Activated naive CD4-positive, alpha-beta T cell treated with anti-CD3 and anti-CD28 coated beads for 36 hours (primary cell): ENCODE data around the gene KLK14. TPM values are rescaled to one million over a fixed set of nuclear protein-coding genes. Genes with fewer than 3 reads are reported as not detected.
A peak's percentile ranks its signal among the peaks of the same experiment; 100 is the strongest.

Experiments used
- CTCF ChIA-PET: fragments of 350-600 bp; sonication (Branson Sonifier 250); formaldehyde crosslinking; loops from one replicate; lab custom pipeline; 2021; ENCODE audit warnings: antibody characterized with exemption; lab: Charles Lee
- DNase-seq: peaks from one replicate; pipeline ENCODE4 v3.0.0-alpha.2; 2020
- H3K27ac Mint-ChIP-seq: one replicate; pipeline ENCODE4 v1.8.0; 2021; ENCODE audit warnings: mild to moderate bottlenecking, mixed read lengths
- H3K27me3 Mint-ChIP-seq: one replicate; pipeline ENCODE4 v1.8.0; 2021; ENCODE audit warnings: low read depth, mixed read lengths
- H3K36me3 Mint-ChIP-seq: one replicate; pipeline ENCODE4 v1.8.0; 2021; ENCODE audit warnings: low read depth, mixed read lengths
- H3K4me1 Mint-ChIP-seq: one replicate; pipeline ENCODE4 v1.8.0; 2021; ENCODE audit warnings: low read depth, mixed read lengths
- H3K4me3 Mint-ChIP-seq: one replicate; pipeline ENCODE4 v1.8.0; 2021; ENCODE audit warnings: mild to moderate bottlenecking, moderate library complexity, mixed read lengths
- H3K9me3 Mint-ChIP-seq: one replicate; pipeline ENCODE4 v1.8.0; 2021; ENCODE audit warnings: mixed read lengths
- intact Hi-C: fragments of 100-400 bp; cut with micrococcal nuclease; formaldehyde crosslinking; loops from one replicate; pipeline ENCODE4 v1.15.1; 2023
- total RNA-seq, 2 experiments: library from RNA; stranded (reverse); gene quantifications; one replicate each; pipeline ENCODE4 v1.2.3, GENCODE V29; 2021

Gene KLK14
- total RNA-seq, 2 experiments from 2014 or later: 0.69 to 0.79 TPM

DNA sequence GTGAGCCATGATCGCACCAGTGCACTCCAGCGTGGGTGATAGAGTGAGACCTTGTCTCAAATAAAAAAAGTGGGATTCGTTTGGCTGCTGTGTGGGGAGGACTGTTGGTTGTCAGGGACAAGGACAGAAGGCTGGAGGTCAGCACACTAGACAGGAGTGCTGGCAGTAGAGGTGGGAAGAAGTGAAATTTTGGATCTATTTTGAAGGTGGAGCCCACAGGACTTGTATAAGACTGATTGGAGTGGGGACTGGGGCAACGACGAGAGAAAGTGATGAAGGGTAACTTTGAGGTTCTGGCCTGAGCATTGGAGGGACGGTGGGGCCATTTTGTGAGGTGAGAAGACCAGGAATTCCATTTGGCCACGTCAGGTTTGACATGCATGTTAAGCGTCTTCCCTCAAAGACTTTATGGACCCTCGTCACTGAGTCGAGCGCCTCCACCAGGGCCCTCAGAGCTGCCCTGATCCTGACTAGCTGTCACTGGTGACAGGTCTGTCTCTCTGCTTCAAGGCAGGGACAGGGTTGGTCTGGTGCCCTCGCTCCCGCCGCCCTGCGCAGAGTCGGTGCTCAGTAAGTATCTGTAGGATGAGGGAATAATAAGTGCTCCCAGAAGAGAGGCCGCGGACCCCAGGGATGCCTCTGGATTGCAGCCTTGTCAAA is 24.8 kb upstream of the KLK14 start:
- Mint-ChIP-seq H3K27ac (peak overlapping the region; percentile 82), H3K36me3 (peaks cover 21% of the 10 kb centered on the region), H3K4me3 (peak overlapping the region; percentile 98), H3K27me3 (no peaks in the 10 kb centered on the region), H3K4me1 (peaks cover 44% of the 10 kb centered on the region), H3K9me3 (no peaks in the 10 kb centered on the region)
- intact Hi-C loops: loop anchor here (1.0 to 10.0 kb wide), 4 partner anchors 305 to 596 kb away; partner anchors contain the start of genes CLEC11A and JOSD2
- CTCF ChIA-PET: interaction anchor here (0.6 kb wide), 1 partner anchor 562 kb away, joined by 3 read pairs; no protein-coding TSS in a partner anchor
- DNase-seq: peak; percentile 40

DNA sequence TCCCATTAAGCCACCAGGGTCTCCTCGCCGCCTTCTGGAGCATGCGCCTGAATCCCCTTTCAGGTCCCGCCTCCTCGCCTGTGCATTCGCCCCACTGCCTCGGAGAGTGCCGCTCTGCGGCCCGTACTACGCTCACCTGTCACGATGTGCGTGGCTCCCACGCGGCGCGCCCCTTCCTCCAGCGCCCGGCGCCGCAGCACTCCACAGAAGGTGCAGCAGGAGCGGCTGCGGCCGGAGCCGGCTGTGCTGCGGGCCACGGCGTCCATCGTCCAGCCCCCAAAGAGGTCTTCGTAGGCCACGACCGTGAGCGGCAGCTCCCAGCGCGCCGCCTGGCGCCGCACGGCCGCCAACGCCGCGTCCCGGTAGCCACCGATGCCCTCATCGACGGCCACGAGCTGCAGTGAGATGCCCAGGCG is 21.2 kb upstream of the KLK14 start:
- H3K9me3 Mint-ChIP-seq: no peaks in the 10 kb centered on the region
- H3K36me3 Mint-ChIP-seq: peaks cover 25% of the 10 kb centered on the region
- CTCF ChIA-PET: no interaction called here
- intact Hi-C loops: loop anchor here (10.0 kb wide), 1 partner anchor 379 kb away; the partner anchor contains the start of gene CLEC11A
- DNase-seq: no peak
- H3K4me3 Mint-ChIP-seq: no peak overlapping the region
- no peaks in the 10 kb centered on the region for H3K27me3 Mint-ChIP-seq
- peaks cover 57% of the 10 kb centered on the region for H3K4me1 Mint-ChIP-seq
- no peak overlapping the region for H3K27ac Mint-ChIP-seq

GRCh38 chr19:51102991-51103390 is 20.3 kb upstream of the KLK14 start:
- H3K4me1 Mint-ChIP-seq: peaks cover 53% of the 10 kb centered on the region

DNA sequence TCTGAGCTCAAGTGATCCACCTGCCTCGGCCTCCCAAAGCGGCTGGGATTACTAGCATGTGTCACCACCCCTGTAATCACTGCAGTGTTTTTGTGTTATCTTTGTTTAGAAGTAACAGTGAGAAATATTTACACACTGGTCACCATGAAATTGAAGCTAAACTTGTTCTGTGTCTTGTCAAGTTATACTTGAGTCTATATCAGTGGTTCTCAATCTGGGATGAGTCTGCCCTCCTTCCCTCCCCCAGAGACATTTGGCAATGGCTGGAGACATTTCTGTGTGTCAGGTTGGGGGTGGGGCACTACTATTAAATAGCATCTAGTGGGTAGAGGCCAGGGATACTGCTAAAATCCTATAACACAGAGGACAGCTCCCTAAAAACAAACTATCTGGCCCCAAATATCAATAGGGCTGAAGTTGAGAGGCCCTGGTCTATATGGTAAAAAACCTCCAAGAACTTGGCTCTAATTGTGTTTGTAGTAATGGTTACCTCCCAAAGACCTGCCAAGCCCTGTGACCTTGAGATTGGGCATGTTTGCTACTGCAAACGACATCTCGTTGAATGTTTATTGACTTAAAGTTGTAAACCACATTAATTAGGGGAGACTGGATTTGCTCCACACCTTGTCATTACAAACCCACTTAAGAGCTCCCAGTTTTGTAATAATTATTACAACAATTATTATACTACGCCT is 18.6 kb upstream of the KLK14 start:
- intact Hi-C loops: loop anchor here (10.0 kb wide), 1 partner anchor 377 kb away; the partner anchor contains the start of gene CLEC11A
- no peak overlapping the region for H3K27ac Mint-ChIP-seq
- CTCF ChIA-PET: interaction anchor here (0.6 to 1.1 kb wide), 2 partner anchors 8 to 11 kb away, joined by 3 to 5 read pairs; no protein-coding TSS in a partner anchor
- H3K9me3 Mint-ChIP-seq: no peaks in the 10 kb centered on the region
- H3K27me3 Mint-ChIP-seq: no peaks in the 10 kb centered on the region
- peaks cover 57% of the 10 kb centered on the region for H3K4me1 Mint-ChIP-seq
- no peak for DNase-seq
- H3K36me3 Mint-ChIP-seq: peaks cover 28% of the 10 kb centered on the region
- no peak overlapping the region for H3K4me3 Mint-ChIP-seq

More at GRCh38 chr19:51102991-51103390, 20.3 kb upstream of the KLK14 start:
- H3K9me3 Mint-ChIP-seq: no peaks in the 10 kb centered on the region
- no peak overlapping the region for H3K4me3 Mint-ChIP-seq
- H3K27ac Mint-ChIP-seq: no peak overlapping the region
- H3K27me3 Mint-ChIP-seq: no peaks in the 10 kb centered on the region
- CTCF ChIA-PET: interaction anchor here (0.7 kb wide), 1 partner anchor 547 kb away, joined by 3 read pairs; no protein-coding TSS in a partner anchor
- intact Hi-C loops: loop anchor here (10.0 kb wide), 1 partner anchor 378 kb away; the partner anchor contains the start of gene CLEC11A
- H3K36me3 Mint-ChIP-seq: peaks cover 23% of the 10 kb centered on the region
- no peak for DNase-seq

DNA sequence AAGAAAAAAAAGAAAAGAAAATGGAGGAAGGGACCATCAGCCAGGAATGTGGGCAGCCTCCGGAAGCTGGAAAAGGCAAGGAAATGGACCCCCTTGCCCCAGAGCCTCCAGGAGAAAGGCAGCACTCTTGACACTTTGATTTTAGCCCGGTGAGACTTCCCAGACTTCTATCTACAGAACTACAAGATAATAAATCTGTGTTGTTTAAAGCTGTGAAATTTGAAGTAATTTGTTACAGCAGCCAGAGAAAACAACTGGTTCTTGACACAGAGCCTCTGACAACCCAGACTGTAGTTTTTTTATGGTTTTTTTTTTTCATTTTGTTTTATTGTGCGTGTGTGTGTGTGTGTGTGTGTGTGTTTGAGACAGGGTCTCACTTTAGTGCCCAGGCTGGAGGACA is 17.9 kb upstream of the KLK14 start:
- CTCF ChIA-PET: interaction anchor here (0.6 kb wide), 1 partner anchor 8 kb away, joined by 5 read pairs; no protein-coding TSS in a partner anchor
- Mint-ChIP-seq H3K9me3 (no peaks in the 10 kb centered on the region), H3K4me3 (no peak overlapping the region), H3K27ac (no peak overlapping the region), H3K27me3 (no peaks in the 10 kb centered on the region), H3K36me3 (peaks cover 22% of the 10 kb centered on the region), H3K4me1 (peaks cover 50% of the 10 kb centered on the region)
- DNase-seq: no peak
- intact Hi-C loops: loop anchor here (10.0 kb wide), 1 partner anchor 376 kb away; the partner anchor contains the start of gene CLEC11A

GRCh38 chr19:51099047-51099382 is 16.3 kb upstream of the KLK14 start:
- H3K4me3 Mint-ChIP-seq: peak overlapping the region; percentile 45
- peaks cover 40% of the 10 kb centered on the region for H3K4me1 Mint-ChIP-seq
- H3K36me3 Mint-ChIP-seq: peaks cover 19% of the 10 kb centered on the region
- peak overlapping the region; percentile 41 for H3K27ac Mint-ChIP-seq
- intact Hi-C loops: no loop called here
- no peaks in the 10 kb centered on the region for H3K9me3 Mint-ChIP-seq
- no peaks in the 10 kb centered on the region for H3K27me3 Mint-ChIP-seq
- CTCF ChIA-PET: interaction anchor here (0.8 kb wide), 1 partner anchor 78 kb away, joined by 3 read pairs; no protein-coding TSS in a partner anchor
- no peak for DNase-seq

DNA sequence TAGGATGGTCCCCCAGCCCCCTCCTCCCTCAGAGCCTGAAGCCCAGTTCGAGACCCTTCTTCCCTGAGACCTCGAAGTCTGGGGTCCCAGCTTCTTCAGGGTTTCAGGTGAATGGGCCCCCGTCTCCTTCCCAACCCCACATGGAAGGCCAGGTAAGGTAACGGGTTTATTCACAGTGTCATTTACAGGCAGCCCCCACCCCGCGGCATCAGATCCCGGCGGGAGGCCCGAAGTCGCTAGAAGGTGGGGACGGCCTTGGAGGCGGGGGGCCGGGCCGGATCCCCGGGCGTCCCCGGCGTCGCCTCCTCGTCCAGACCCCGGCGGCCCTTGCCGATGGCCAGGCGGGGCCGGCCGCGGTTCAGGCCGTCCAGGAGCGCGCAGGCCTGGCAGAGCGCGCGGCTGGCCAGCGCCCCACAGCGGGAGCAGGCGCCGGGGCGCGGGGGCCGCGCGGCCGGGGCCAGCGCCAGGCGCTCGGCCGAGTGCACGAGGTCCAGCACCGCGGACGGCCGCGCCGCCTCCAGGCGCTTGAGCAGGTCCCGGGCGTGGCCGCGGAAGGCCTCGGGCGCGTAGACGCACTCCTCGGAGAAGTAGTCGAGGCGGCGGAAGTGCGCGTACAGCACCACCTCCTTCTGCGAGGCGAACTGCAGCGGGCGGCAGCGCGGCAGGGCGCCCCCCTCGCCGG is 15.8 kb upstream of the KLK14 start:
- H3K36me3 Mint-ChIP-seq: peaks cover 17% of the 10 kb centered on the region
- CTCF ChIA-PET: no interaction called here
- intact Hi-C loops: no loop called here
- H3K27ac Mint-ChIP-seq: no peak overlapping the region
- peak overlapping the region; percentile 18 for H3K4me3 Mint-ChIP-seq
- H3K4me1 Mint-ChIP-seq: peaks cover 37% of the 10 kb centered on the region
- peak; percentile 56 for DNase-seq
- H3K9me3 Mint-ChIP-seq: no peaks in the 10 kb centered on the region
- no peaks in the 10 kb centered on the region for H3K27me3 Mint-ChIP-seq

GRCh38 chr19:51097796-51098195 is 15.1 kb upstream of the KLK14 start:
- intact Hi-C loops: no loop called here
- Mint-ChIP-seq H3K4me1 (peaks cover 37% of the 10 kb centered on the region), H3K27ac (no peak overlapping the region), H3K36me3 (peaks cover 17% of the 10 kb centered on the region), H3K4me3 (peak overlapping the region; percentile 18), H3K27me3 (no peaks in the 10 kb centered on the region), H3K9me3 (no peaks in the 10 kb centered on the region)
- no peak for DNase-seq
- CTCF ChIA-PET: interaction anchor here (2.1 kb wide), 1 partner anchor 61 kb away, joined by 5 read pairs; no protein-coding TSS in a partner anchor

DNA sequence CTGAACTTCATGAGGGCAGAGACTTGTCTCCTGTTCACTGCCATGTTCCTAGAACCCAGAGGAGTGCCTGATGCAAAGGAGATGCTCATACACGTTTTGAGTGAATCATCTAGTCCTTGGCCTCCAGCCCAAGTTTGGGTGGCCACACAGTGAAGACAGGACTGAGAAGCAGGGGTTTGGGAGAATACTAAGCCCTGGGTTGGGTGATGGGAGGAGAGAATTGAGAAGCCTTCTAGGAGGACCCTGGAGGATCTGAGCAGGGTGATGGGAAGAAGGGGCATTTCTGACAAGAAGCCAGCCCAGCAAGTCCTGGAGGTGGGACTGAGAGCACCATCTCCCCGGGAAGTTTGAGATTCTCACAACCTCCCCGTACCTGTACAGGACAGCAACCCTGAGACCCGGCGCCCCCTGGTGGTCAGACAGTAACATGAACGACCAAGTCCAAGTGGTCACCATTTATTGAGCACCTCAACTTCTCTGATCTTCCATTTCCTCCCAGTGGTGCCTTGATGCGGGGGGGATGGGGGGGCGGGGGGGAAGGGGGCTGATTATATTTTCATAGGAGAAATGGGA is 14.6 kb upstream of the KLK14 start:
- intact Hi-C loops: no loop called here
- CTCF ChIA-PET: interaction anchor here (0.7 to 3.1 kb wide), 14 partner anchors 8 to 355 kb away, joined by 3 to 22 read pairs (median 4); no protein-coding TSS in a partner anchor

DNA sequence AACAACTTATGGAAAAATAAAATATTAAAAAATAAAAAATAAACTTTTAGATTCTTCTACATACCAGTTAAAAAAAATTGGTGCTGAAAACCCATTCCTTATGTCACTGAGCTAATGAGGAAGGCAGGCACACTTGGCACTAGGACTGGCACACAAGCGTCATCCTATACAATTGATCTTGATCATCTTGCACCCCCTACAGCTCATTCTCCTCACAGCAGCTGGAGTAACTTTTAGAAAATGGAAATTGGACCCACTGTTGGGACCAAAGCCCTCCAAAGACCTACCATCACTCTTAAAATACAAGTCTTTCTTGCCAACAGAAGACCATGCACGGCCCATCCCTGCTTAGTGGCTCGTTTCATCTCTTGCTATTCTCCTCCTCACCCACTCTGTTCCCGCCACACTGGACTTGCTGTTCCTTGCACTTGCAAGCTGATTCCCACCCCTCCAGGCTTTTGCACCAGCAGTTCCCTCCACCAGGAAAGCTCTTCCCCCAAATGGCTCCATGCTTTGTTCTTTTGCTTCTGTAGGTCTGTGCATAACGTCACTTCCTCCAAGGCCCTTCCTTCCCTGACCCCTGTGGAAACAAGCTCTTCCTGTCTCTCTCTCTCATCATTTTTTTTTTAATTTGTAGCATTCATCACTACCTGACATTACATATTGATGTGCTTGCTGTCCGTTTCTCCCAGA is 13.9 kb upstream of the KLK14 start:
- CTCF ChIA-PET: interaction anchor here (0.6 to 3.1 kb wide), 17 partner anchors 8 to 356 kb away, joined by 3 to 22 read pairs (median 3); no protein-coding TSS in a partner anchor
- no peaks in the 10 kb centered on the region for H3K9me3 Mint-ChIP-seq
- peaks cover 28% of the 10 kb centered on the region for H3K4me1 Mint-ChIP-seq
- H3K36me3 Mint-ChIP-seq: peaks cover 13% of the 10 kb centered on the region
- no peak overlapping the region for H3K4me3 Mint-ChIP-seq
- H3K27ac Mint-ChIP-seq: no peak overlapping the region
- H3K27me3 Mint-ChIP-seq: no peaks in the 10 kb centered on the region
- intact Hi-C loops: loop anchor here (1.0 kb wide), 1 partner anchor 75 kb away; no protein-coding TSS in a partner anchor
- no peak for DNase-seq

More for the DNA sequence above, 14.6 kb upstream of the KLK14 start:
- Mint-ChIP-seq H3K36me3 (peaks cover 13% of the 10 kb centered on the region), H3K27ac (no peak overlapping the region), H3K4me1 (peaks cover 32% of the 10 kb centered on the region), H3K9me3 (no peaks in the 10 kb centered on the region), H3K27me3 (no peaks in the 10 kb centered on the region), H3K4me3 (no peak overlapping the region)
- DNase-seq: peak; percentile 83

GRCh38 chr19:51094696-51095279 is 12.1 kb upstream of the KLK14 start:
- CTCF ChIA-PET: interaction anchor here (0.6 to 3.1 kb wide), 3 partner anchors 74 to 1250 kb away, joined by 3 to 22 read pairs (median 5); no protein-coding TSS in a partner anchor
- peak; percentile 60 for DNase-seq
- no peak overlapping the region for H3K4me3 Mint-ChIP-seq
- H3K27me3 Mint-ChIP-seq: no peaks in the 10 kb centered on the region
- peaks cover 20% of the 10 kb centered on the region for H3K4me1 Mint-ChIP-seq
- H3K27ac Mint-ChIP-seq: no peak overlapping the region
- H3K9me3 Mint-ChIP-seq: no peaks in the 10 kb centered on the region
- intact Hi-C loops: loop anchor here (1.0 kb wide), 1 partner anchor 164 kb away; no protein-coding TSS in a partner anchor
- peaks cover 13% of the 10 kb centered on the region for H3K36me3 Mint-ChIP-seq
